HepG2 (cell line): ENCODE measurements around the gene CMTM1. TPM values are rescaled to one million over a fixed set of nuclear protein-coding genes. Genes with fewer than 3 reads are reported as not detected.

Experiments used
- DNMT3B ChIP-seq: conservative IDR thresholded peaks from 2 replicates; pipeline ENCODE4 v1.6.1; 2016; ENCODE audit warnings: missing biosample characterization, control low read depth
- GABPA ChIP-seq, 2 experiments: IDR thresholded peaks; 2 replicates each; pipeline ENCODE4 v1.6.1; 2011 to 2016; ENCODE audit warnings: low read depth in 2 of 2, low read length in 1 of 2, missing biosample characterization in 1 of 2, missing genetic modification characterization in 1 of 2
- KLF12 ChIP-seq: sonication (generic); formaldehyde crosslinking; IDR thresholded peaks from 2 replicates; pipeline ENCODE4 v1.4.0; 2020; ENCODE audit warnings: missing genetic modification reagents, borderline replicate concordance
- KMT2B ChIP-seq: IDR thresholded peaks from 2 replicates; pipeline ENCODE4 v1.6.1; 2016; ENCODE audit warnings: missing genetic modification reagents, missing compliant biosample characterization
- PTBP1 ChIP-seq: fragments of 200-400 bp; formaldehyde crosslinking; IDR thresholded peaks from 2 replicates; pipeline ENCODE4 v1.6.1; 2018; ENCODE audit warnings: low read length, low read depth; ENCODE audit not compliant: poor library complexity, severe bottlenecking
- REXO4 ChIP-seq: sonication (generic); formaldehyde crosslinking; IDR thresholded peaks from 2 replicates; pipeline ENCODE4 v1.8.0; 2022; ENCODE audit warnings: missing genetic modification reagents, mild to moderate bottlenecking, borderline replicate concordance
- RXRB ChIP-seq: IDR thresholded peaks from 2 replicates; pipeline ENCODE4 v1.6.1; 2016; ENCODE audit warnings: borderline replicate concordance, missing genetic modification reagents, missing compliant biosample characterization
- TAF1 ChIP-seq: sonication (generic); formaldehyde crosslinking; IDR thresholded peaks from 2 replicates; pipeline ENCODE4 v1.4.0; 2020; ENCODE audit warnings: missing genetic modification reagents
- WIZ ChIP-seq: sonication (generic); formaldehyde crosslinking; IDR thresholded peaks from 2 replicates; pipeline ENCODE4 v1.5.1; 2020; ENCODE audit warnings: mild to moderate bottlenecking, missing genetic modification reagents
- ZBTB20 ChIP-seq: sonication (generic); formaldehyde crosslinking; IDR thresholded peaks from 2 replicates; pipeline ENCODE4 v1.8.1; 2023; ENCODE audit warnings: missing genetic modification reagents, low read depth, mild to moderate bottlenecking, borderline replicate concordance
- ZNF207 ChIP-seq: fragments of 450-650 bp; IDR thresholded peaks from 2 replicates; pipeline ENCODE4 v1.6.1; 2016; ENCODE audit warnings: antibody characterized with exemption, borderline replicate concordance
- ZNF513 ChIP-seq: sonication (generic); formaldehyde crosslinking; conservative IDR thresholded peaks from 2 replicates; pipeline ENCODE4 v1.5.0; 2020; ENCODE audit warnings: missing genetic modification reagents
- ZNF550 ChIP-seq: sonication (generic); formaldehyde crosslinking; IDR thresholded peaks from 2 replicates; pipeline ENCODE4 v1.4.0; 2020; ENCODE audit warnings: mild to moderate bottlenecking, missing genetic modification reagents, borderline replicate concordance
- ZNF746 ChIP-seq: sonication (generic); formaldehyde crosslinking; IDR thresholded peaks from 2 replicates; pipeline ENCODE4 v1.8.0; 2022; ENCODE audit warnings: mild to moderate bottlenecking, missing genetic modification reagents
- ZNF839 ChIP-seq: sonication (generic); formaldehyde crosslinking; IDR thresholded peaks from 2 replicates; pipeline ENCODE4 v1.4.0; 2020; ENCODE audit warnings: missing genetic modification reagents, mild to moderate bottlenecking, borderline replicate concordance
- polyA plus RNA-seq, 8 experiments: library from polyadenylated mRNA; depleted of rRNA in 3 of 8; stranded (reverse) in 7 of 8; unstranded in 1 of 8; fragments of >200 nt; fragmentation: Illumina TruSeq in 4 of 8; extraction: Trizol in 4 of 8; gene quantifications; 2 replicates each; pipeline versions ENCODE4 v1.2.1 to v1.2.3, GENCODE V29; 2011 to 2016; ENCODE audit warnings: low read depth in 4 of 8, missing spikeins in 1 of 8, mixed read lengths in 1 of 8; ENCODE audit not compliant: insufficient read depth in 1 of 8
- total RNA-seq, 5 experiments: library from RNA; depleted of rRNA; stranded (reverse); fragments of >200 nt; fragmentation: Illumina TruSeq; extraction: Trizol; gene quantifications; 2 replicates each; pipeline ENCODE4 v1.2.3, GENCODE V29; 2016; ENCODE audit warnings: low read depth in 1 of 5
- TF ChIP-seq, protein P1 (sequence below): sonication (generic); formaldehyde crosslinking; IDR thresholded peaks from 2 replicates; pipeline ENCODE4 v1.4.0; 2020; ENCODE audit warnings: missing genetic modification reagents, borderline replicate concordance
- TF ChIP-seq, protein P2 (sequence below): sonication (generic); formaldehyde crosslinking; IDR thresholded peaks from 2 replicates; pipeline ENCODE4 v1.4.0; 2020; ENCODE audit warnings: mild to moderate bottlenecking, missing genetic modification reagents
- TF ChIP-seq, protein P3 (sequence below): sonication (generic); formaldehyde crosslinking; IDR thresholded peaks from 2 replicates; pipeline ENCODE4 v1.4.0; 2020; ENCODE audit warnings: missing genetic modification reagents

Gene CMTM1
- total and polyA plus RNA-seq, 2 of the 13 experiments (the other 11 are each of a cell fraction or from before 2014, with no cell fraction given): 1.7 to 2.9 TPM

- TF ChIP-seq ZBTB20 (CRISPR knock-in tag) (no peak; the same call in 1 of the 2 replicates), ZNF550 (CRISPR knock-in tag) (no peak), PTBP1 (no peak), KMT2B (CRISPR knock-in tag) (peak; percentile 62; the same call in 1 of the 2 replicates), ZNF207 (no peak), ZNF746 (CRISPR knock-in tag) (0 out of 2 replicates have a peak, but pooled peaks have one; percentile 58), KLF12 (CRISPR knock-in tag) (0 out of 2 replicates have a peak, but pooled peaks have one; percentile 56), ZNF513 (CRISPR knock-in tag) (no peak), REXO4 (CRISPR knock-in tag) (no peak), ZNF839 (CRISPR knock-in tag) (peak; percentile 23; the same call in 1 of the 2 replicates), DNMT3B (CRISPR knock-in tag) (0 out of 2 replicates have a peak, but pooled peaks have one; percentile 68), WIZ (CRISPR knock-in tag) (no peak), GABPA (IDR thresholded peaks at IDR 0.05; ENCODE audit: low read depth, low read length) (no peak), GABPA (CRISPR knock-in tag; IDR thresholded peaks at IDR 0.05; ENCODE audit: low read depth) (peak; percentile 44), RXRB (CRISPR knock-in tag) (peak; percentile 98), TAF1 (CRISPR knock-in tag) (no peak)
- TF ChIP-seq, protein P1, sequence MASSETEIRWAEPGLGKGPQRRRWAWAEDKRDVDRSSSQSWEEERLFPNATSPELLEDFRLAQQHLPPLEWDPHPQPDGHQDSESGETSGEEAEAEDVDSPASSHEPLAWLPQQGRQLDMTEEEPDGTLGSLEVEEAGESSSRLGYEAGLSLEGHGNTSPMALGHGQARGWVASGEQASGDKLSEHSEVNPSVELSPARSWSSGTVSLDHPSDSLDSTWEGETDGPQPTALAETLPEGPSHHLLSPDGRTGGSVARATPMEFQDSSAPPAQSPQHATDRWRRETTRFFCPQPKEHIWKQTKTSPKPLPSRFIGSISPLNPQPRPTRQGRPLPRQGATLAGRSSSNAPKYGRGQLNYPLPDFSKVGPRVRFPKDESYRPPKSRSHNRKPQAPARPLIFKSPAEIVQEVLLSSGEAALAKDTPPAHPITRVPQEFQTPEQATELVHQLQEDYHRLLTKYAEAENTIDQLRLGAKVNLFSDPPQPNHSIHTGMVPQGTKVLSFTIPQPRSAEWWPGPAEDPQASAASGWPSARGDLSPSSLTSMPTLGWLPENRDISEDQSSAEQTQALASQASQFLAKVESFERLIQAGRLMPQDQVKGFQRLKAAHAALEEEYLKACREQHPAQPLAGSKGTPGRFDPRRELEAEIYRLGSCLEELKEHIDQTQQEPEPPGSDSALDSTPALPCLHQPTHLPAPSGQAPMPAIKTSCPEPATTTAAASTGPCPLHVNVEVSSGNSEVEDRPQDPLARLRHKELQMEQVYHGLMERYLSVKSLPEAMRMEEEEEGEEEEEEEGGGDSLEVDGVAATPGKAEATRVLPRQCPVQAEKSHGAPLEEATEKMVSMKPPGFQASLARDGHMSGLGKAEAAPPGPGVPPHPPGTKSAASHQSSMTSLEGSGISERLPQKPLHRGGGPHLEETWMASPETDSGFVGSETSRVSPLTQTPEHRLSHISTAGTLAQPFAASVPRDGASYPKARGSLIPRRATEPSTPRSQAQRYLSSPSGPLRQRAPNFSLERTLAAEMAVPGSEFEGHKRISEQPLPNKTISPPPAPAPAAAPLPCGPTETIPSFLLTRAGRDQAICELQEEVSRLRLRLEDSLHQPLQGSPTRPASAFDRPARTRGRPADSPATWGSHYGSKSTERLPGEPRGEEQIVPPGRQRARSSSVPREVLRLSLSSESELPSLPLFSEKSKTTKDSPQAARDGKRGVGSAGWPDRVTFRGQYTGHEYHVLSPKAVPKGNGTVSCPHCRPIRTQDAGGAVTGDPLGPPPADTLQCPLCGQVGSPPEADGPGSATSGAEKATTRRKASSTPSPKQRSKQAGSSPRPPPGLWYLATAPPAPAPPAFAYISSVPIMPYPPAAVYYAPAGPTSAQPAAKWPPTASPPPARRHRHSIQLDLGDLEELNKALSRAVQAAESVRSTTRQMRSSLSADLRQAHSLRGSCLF (CRISPR knock-in tag): no peak; the same call in 1 of the 2 replicates
- TF ChIP-seq, protein P2, sequence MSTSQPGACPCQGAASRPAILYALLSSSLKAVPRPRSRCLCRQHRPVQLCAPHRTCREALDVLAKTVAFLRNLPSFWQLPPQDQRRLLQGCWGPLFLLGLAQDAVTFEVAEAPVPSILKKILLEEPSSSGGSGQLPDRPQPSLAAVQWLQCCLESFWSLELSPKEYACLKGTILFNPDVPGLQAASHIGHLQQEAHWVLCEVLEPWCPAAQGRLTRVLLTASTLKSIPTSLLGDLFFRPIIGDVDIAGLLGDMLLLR (CRISPR knock-in tag): peak; percentile 78
- TF ChIP-seq, protein P3, sequence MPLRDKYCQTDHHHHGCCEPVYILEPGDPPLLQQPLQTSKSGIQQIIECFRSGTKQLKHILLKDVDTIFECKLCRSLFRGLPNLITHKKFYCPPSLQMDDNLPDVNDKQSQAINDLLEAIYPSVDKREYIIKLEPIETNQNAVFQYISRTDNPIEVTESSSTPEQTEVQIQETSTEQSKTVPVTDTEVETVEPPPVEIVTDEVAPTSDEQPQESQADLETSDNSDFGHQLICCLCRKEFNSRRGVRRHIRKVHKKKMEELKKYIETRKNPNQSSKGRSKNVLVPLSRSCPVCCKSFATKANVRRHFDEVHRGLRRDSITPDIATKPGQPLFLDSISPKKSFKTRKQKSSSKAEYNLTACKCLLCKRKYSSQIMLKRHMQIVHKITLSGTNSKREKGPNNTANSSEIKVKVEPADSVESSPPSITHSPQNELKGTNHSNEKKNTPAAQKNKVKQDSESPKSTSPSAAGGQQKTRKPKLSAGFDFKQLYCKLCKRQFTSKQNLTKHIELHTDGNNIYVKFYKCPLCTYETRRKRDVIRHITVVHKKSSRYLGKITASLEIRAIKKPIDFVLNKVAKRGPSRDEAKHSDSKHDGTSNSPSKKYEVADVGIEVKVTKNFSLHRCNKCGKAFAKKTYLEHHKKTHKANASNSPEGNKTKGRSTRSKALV (CRISPR knock-in tag): peak; percentile 71; the same call in 1 of the 2 replicates
Measured at GRCh38 chr16:66608241-66609138, 42.3 kb downstream of the CMTM1 start (continued).
